Loucy (cell line): ENCODE results near the gene SLC5A2.

Source experiments
- H2AFZ ChIP-seq: fragments of 200-600 bp; sonication (generic); 2 replicates; pipeline ENCODE4 v1.6.0; 2016; ENCODE audit warnings: antibody characterized with exemption, mild to moderate bottlenecking, low read length, moderate library complexity
- H3F3A ChIP-seq: fragments of 200-600 bp; 2 replicates; pipeline ENCODE4 v1.6.0; 2016; ENCODE audit warnings: antibody characterized with exemption, low read depth, mild to moderate bottlenecking
- H3K27me3 ChIP-seq: fragments of 200-600 bp; sonication (generic); 2 replicates; pipeline ENCODE4 v1.6.1; 2014; ENCODE audit warnings: low read length, mild to moderate bottlenecking; ENCODE audit not compliant: insufficient read depth, poor library complexity, severe bottlenecking
- H3K36me3 ChIP-seq: fragments of 200-600 bp; sonication (generic); 2 replicates; pipeline ENCODE4 v1.6.1; 2016; ENCODE audit warnings: low read length; ENCODE audit not compliant: insufficient read depth
- H3K4me1 ChIP-seq: fragments of 200-600 bp; sonication (generic); 2 replicates; pipeline ENCODE4 v1.5.1; 2014; ENCODE audit warnings: low read length, mild to moderate bottlenecking; ENCODE audit not compliant: insufficient read depth, poor library complexity, severe bottlenecking
- H3K4me2 ChIP-seq: fragments of 200-600 bp; sonication (generic); 2 replicates; pipeline ENCODE4 v1.6.0; 2014; ENCODE audit warnings: antibody characterized with exemption, low read length, low read depth, mild to moderate bottlenecking; ENCODE audit not compliant: poor library complexity, severe bottlenecking
- H3K4me3 ChIP-seq: fragments of 200-600 bp; sonication (generic); 2 replicates; pipeline ENCODE4 v1.5.1; 2014; ENCODE audit warnings: low read length, mild to moderate bottlenecking, mixed read lengths; ENCODE audit not compliant: poor library complexity, severe bottlenecking
- H3K79me2 ChIP-seq: fragments of 200-600 bp; sonication (generic); 2 replicates; pipeline ENCODE4 v1.6.1; 2014; ENCODE audit warnings: low read length; ENCODE audit not compliant: insufficient read depth
- H3K9ac ChIP-seq: fragments of 200-600 bp; sonication (generic); 2 replicates; pipeline ENCODE4 v1.6.0; 2014; ENCODE audit warnings: mild to moderate bottlenecking, low read depth, low read length, moderate library complexity; ENCODE audit not compliant: poor library complexity, severe bottlenecking
- H3K9me2 ChIP-seq: fragments of 200-600 bp; sonication (generic); replicated peaks from 2 replicates; pipeline ENCODE4 v1.6.1; 2016; ENCODE audit warnings: low read depth, low read length, mixed read lengths
- H3K9me3 ChIP-seq: fragments of 200-600 bp; sonication (generic); 2 replicates; pipeline ENCODE4 v1.6.1; 2014; ENCODE audit warnings: mild to moderate bottlenecking, antibody characterized with exemption, low read length, low read depth; ENCODE audit not compliant: insufficient read depth
- H4K20me1 ChIP-seq: fragments of 200-600 bp; sonication (generic); 2 replicates; pipeline ENCODE4 v1.6.0; 2014; ENCODE audit warnings: antibody characterized with exemption, low read length, mild to moderate bottlenecking; ENCODE audit not compliant: insufficient read depth, poor library complexity, severe bottlenecking
- CTCF ChIP-seq: fragments of 200-600 bp; sonication (generic); conservative IDR thresholded peaks from 2 replicates; pipeline ENCODE4 v1.5.1; 2014; ENCODE audit warnings: mild to moderate bottlenecking, antibody characterized with exemption, low read length
- EZH2phosphoT487 ChIP-seq: fragments of 200-600 bp; IDR thresholded peaks from 2 replicates; pipeline ENCODE4 v1.6.1; 2018; ENCODE audit warnings: antibody characterized with exemption, mild to moderate bottlenecking, moderate library complexity, borderline replicate concordance

Gene SLC5A2

GRCh38 chr16:31459687-31460581 is 23.0 kb upstream of the SLC5A2 start:
- TF ChIP-seq EZH2phosphoT487 (no peak), CTCF (no peak)

GRCh38 chr16:31460582-31461002 is 22.3 kb upstream of the SLC5A2 start:
- Histone ChIP-seq H3K4me2 (peak overlapping the region; percentile 99), H3K36me3 (peaks cover 31% of the 10 kb centered on the region; the same call in 1 of the 2 replicates), H3K9me3 (no peaks in the 10 kb centered on the region), H3K79me2 (peaks cover 62% of the 10 kb centered on the region), H3K4me1 (peaks cover 35% of the 10 kb centered on the region), H3K4me3 (peak overlapping the region; percentile 94), H3F3A (peaks cover 6% of the 10 kb centered on the region), H3K9me2 (no peaks in the 10 kb centered on the region), H4K20me1 (peaks cover 39% of the 10 kb centered on the region), H2AFZ (no peak overlapping the region), H3K27me3 (no peaks in the 10 kb centered on the region), H3K9ac (peak overlapping the region; percentile 65)
- TF ChIP-seq EZH2phosphoT487 (no peak), CTCF (peak; percentile 70)

More at GRCh38 chr16:31459687-31460581, 23.0 kb upstream of the SLC5A2 start:
- peaks cover 43% of the 10 kb centered on the region for H4K20me1 ChIP-seq
- peak overlapping the region; percentile 70 for H2AFZ ChIP-seq
- H3K4me1 ChIP-seq = peaks cover 42% of the 10 kb centered on the region
- H3K9me3 ChIP-seq = no peaks in the 10 kb centered on the region
- H3K9me2 ChIP-seq = no peaks in the 10 kb centered on the region
- H3K36me3 ChIP-seq = peaks cover 27% of the 10 kb centered on the region; the same call in 1 of the 2 replicates
- H3K27me3 ChIP-seq = no peaks in the 10 kb centered on the region
- H3K79me2 ChIP-seq = peaks cover 66% of the 10 kb centered on the region
- peak overlapping the region; percentile 94 for H3K9ac ChIP-seq
- peak overlapping the region; percentile 99 for H3K4me2 ChIP-seq
- peaks cover 6% of the 10 kb centered on the region for H3F3A ChIP-seq
- peak overlapping the region; percentile 94 for H3K4me3 ChIP-seq

- H3K9me3 ChIP-seq = no peaks in the 10 kb centered on the region
- H3K4me1 ChIP-seq = peaks cover 32% of the 10 kb centered on the region
- peaks cover 60% of the 10 kb centered on the region for H3K79me2 ChIP-seq
- TF ChIP-seq CTCF = no peak
- TF ChIP-seq EZH2phosphoT487 = no peak
- peak overlapping the region; percentile 65 for H3K9ac ChIP-seq
- peak overlapping the region; percentile 94 for H3K4me3 ChIP-seq
- H3K4me2 ChIP-seq = peak overlapping the region; percentile 99
- peaks cover 34% of the 10 kb centered on the region; the same call in 1 of the 2 replicates for H3K36me3 ChIP-seq
- no peaks in the 10 kb centered on the region for H3K27me3 ChIP-seq
- H3K9me2 ChIP-seq = no peaks in the 10 kb centered on the region
- peaks cover 33% of the 10 kb centered on the region for H4K20me1 ChIP-seq
- peaks cover 6% of the 10 kb centered on the region for H3F3A ChIP-seq
- no peak overlapping the region for H2AFZ ChIP-seq
Observed at GRCh38 chr16:31461201-31461920, 21.6 kb upstream of the SLC5A2 start.
